ENCODE results near the gene POC1A. TPM values are rescaled to one million over a fixed set of nuclear protein-coding genes. Genes with fewer than 3 reads are reported as not detected.

POC1A gene
- total RNA-seq, 1 donor from 2014 or later, result 3.7 TPM

GRCh38 chr3:52108302-52109232 is 45.7 kb downstream of the POC1A start:
- H3K4me1 ChIP-seq (ENCODE audit: insufficient read depth, low read length), result peaks cover 5% of the 10 kb centered on the region
- H2AFZ ChIP-seq (ENCODE audit: low read depth, low read length), result peak overlapping the region; percentile 7
- TF ChIP-seq CTCF (IDR thresholded peaks at IDR 0.05; ENCODE audit: insufficient read depth, low read depth, low read length), result no peak
- no peak for TF ChIP-seq EZH2 (IDR thresholded peaks at IDR 0.05; ENCODE audit: insufficient read depth, low read length)
- no peaks in the 10 kb centered on the region for H3K27me3 Mint-ChIP-seq (ENCODE audit: low read depth, unreplicated experiment)
- H3K36me3 ChIP-seq (ENCODE audit: insufficient read depth, low read length), result no peaks in the 10 kb centered on the region
- H3K4me2 ChIP-seq (ENCODE audit: low read length), result no peak overlapping the region
- no peak overlapping the region for H3K4me3 ChIP-seq (ENCODE audit: insufficient read depth, low read depth, low read length)
- H3K27me3 ChIP-seq (ENCODE audit: insufficient read depth, low read length), result no peaks in the 10 kb centered on the region
- no peaks in the 10 kb centered on the region for H3K9me3 ChIP-seq (ENCODE audit: insufficient read depth, low read depth, low read length)
- no peak overlapping the region for H3K27ac Mint-ChIP-seq (ENCODE audit: unreplicated experiment)
- H3K9ac ChIP-seq (ENCODE audit: low read length), result no peak overlapping the region
- H3K4me3 Mint-ChIP-seq (ENCODE audit: unreplicated experiment), result no peak overlapping the region
- FAIRE-seq (no peak), DNase-seq (ENCODE audit: low read depth) (no peak)
- peaks cover 9% of the 10 kb centered on the region for H3K4me1 Mint-ChIP-seq (ENCODE audit: low read depth, unreplicated experiment)
- H4K20me1 ChIP-seq (ENCODE audit: insufficient read depth, low read length), result no peaks in the 10 kb centered on the region
- H3K79me2 ChIP-seq (ENCODE audit: insufficient read depth, low read length), result no peaks in the 10 kb centered on the region
- H3K27ac ChIP-seq (ENCODE audit: low read depth, low read length), result no peak overlapping the region
- no peaks in the 10 kb centered on the region for H3K9me3 Mint-ChIP-seq (ENCODE audit: unreplicated experiment)
- H3K36me3 Mint-ChIP-seq (ENCODE audit: low read depth, unreplicated experiment), result peaks cover 8% of the 10 kb centered on the region

- no peaks in the 10 kb centered on the region for H3K79me2 ChIP-seq (ENCODE audit: insufficient read depth, low read length)
- H2AFZ ChIP-seq (ENCODE audit: low read depth, low read length), result no peak overlapping the region
- H3K4me1 ChIP-seq (ENCODE audit: insufficient read depth, low read length), result peaks cover 5% of the 10 kb centered on the region
- no peak for TF ChIP-seq CTCF (IDR thresholded peaks at IDR 0.05; ENCODE audit: insufficient read depth, low read depth, low read length)
- TF ChIP-seq EZH2 (IDR thresholded peaks at IDR 0.05; ENCODE audit: insufficient read depth, low read length), result no peak
- no peaks in the 10 kb centered on the region for H3K9me3 ChIP-seq (ENCODE audit: insufficient read depth, low read depth, low read length)
- H3K27me3 ChIP-seq (ENCODE audit: insufficient read depth, low read length), result no peaks in the 10 kb centered on the region
- no peaks in the 10 kb centered on the region for H4K20me1 ChIP-seq (ENCODE audit: insufficient read depth, low read length)
- no peaks in the 10 kb centered on the region for H3K27me3 Mint-ChIP-seq (ENCODE audit: low read depth, unreplicated experiment)
- H3K4me2 ChIP-seq (ENCODE audit: low read length), result no peak overlapping the region
- H3K9me3 Mint-ChIP-seq (ENCODE audit: unreplicated experiment), result no peaks in the 10 kb centered on the region
- no peak overlapping the region for H3K27ac ChIP-seq (ENCODE audit: low read depth, low read length)
- DNase-seq (ENCODE audit: low read depth), result no peak
- no peaks in the 10 kb centered on the region for H3K36me3 ChIP-seq (ENCODE audit: insufficient read depth, low read length)
- no peak overlapping the region for H3K4me3 Mint-ChIP-seq (ENCODE audit: unreplicated experiment)
- no peak overlapping the region for H3K9ac ChIP-seq (ENCODE audit: low read length)
- no peak for FAIRE-seq
- peaks cover 6% of the 10 kb centered on the region for H3K36me3 Mint-ChIP-seq (ENCODE audit: low read depth, unreplicated experiment)
- H3K4me1 Mint-ChIP-seq (ENCODE audit: low read depth, unreplicated experiment), result peaks cover 9% of the 10 kb centered on the region
- H3K27ac Mint-ChIP-seq (ENCODE audit: unreplicated experiment), result no peak overlapping the region
- no peak overlapping the region for H3K4me3 ChIP-seq (ENCODE audit: insufficient read depth, low read depth, low read length)
These were observed 47.1 kb downstream of the POC1A start for GRCh38 chr3:52106951-52107611.
